Peyer's patch (tissue), 4 donors: Measurements from ENCODE around the gene GGTLC1. TPM values are rescaled to one million over a fixed set of nuclear protein-coding genes. Genes with fewer than 3 reads are reported as not detected.

Source experiments
- DNase-seq, 3 donors: peaks; one replicate each; pipeline ENCODE4 v3.0.0-alpha.2; 2017 to 2019
- H3K27ac ChIP-seq, 4 donors: fragments of 200-600 bp; sonication (generic); one replicate each; pipeline ENCODE4 v1.5.1; 2016 to 2019
- H3K27me3 ChIP-seq, 2 donors: fragments of 200-600 bp; sonication (generic); one replicate each; pipeline ENCODE4 v1.5.1; 2019
- H3K36me3 ChIP-seq, 3 donors: fragments of 200-600 bp; sonication (generic); one replicate each; pipeline ENCODE4 v1.5.1; 2016 to 2019
- H3K4me1 ChIP-seq, 4 donors: fragments of 200-600 bp; sonication (generic); one replicate each; pipeline ENCODE4 v1.5.1; 2016 to 2019
- H3K4me3 ChIP-seq, 4 donors: fragments of 200-600 bp; sonication (generic); 1 replicate in 3 of 4; 2 replicates in 1 of 4; pipeline ENCODE4 v1.5.1; 2016 to 2019; ENCODE audit warnings: mild to moderate bottlenecking in 1 of 4
- H3K9me3 ChIP-seq, 4 donors: fragments of 200-600 bp; sonication (generic); one replicate each; pipeline ENCODE4 v1.5.1; 2016 to 2019; ENCODE audit warnings: mild to moderate bottlenecking in 1 of 4
- CTCF ChIP-seq, 6 experiments: fragments of 450-650 bp in 4 of 6; fragments of 200-600 bp in 2 of 6; sonication (generic) in 1 of 6; IDR thresholded peaks; one replicate each; pipeline ENCODE4 v1.5.1; 2017 to 2019; ENCODE audit warnings: antibody characterized with exemption in 6 of 6, mild to moderate bottlenecking in 3 of 6, moderate library complexity in 1 of 6
- POLR2A ChIP-seq, 2 donors: fragments of 450-650 bp; IDR thresholded peaks; one replicate each; pipeline ENCODE4 v1.5.1; 2017; ENCODE audit warnings: antibody characterized with exemption in 2 of 2, mild to moderate bottlenecking in 2 of 2, moderate library complexity in 2 of 2
- total RNA-seq, 4 donors: library from RNA; depleted of rRNA; stranded (reverse); fragments of >200 nt; gene quantifications; one replicate each; pipeline ENCODE4 v1.1.0, GENCODE V29; 2016

GGTLC1 gene
- total RNA-seq, 4 donors from 2014 or later = not detected

GRCh38 chr20:23962272-23962671 lies 26.3 kb downstream of the GGTLC1 start:
- Histone ChIP-seq H3K4me3 (no peak overlapping the region), H3K27me3 (no peaks in the 10 kb centered on the region), H3K9me3 (no peaks in the 10 kb centered on the region), H3K36me3 (no peaks in the 10 kb centered on the region), H3K27ac (no peak overlapping the region), H3K4me1 (no peaks in the 10 kb centered on the region)
- no peak for DNase-seq
- TF ChIP-seq POLR2A (IDR thresholded peaks at IDR 0.05) = no peak
- TF ChIP-seq CTCF (IDR thresholded peaks at IDR 0.05) = no peak

- Histone ChIP-seq H3K27ac (no peak overlapping the region), H3K9me3 (no peaks in the 10 kb centered on the region), H3K4me3 (no peak overlapping the region), H3K27me3 (no peaks in the 10 kb centered on the region), H3K36me3 (no peaks in the 10 kb centered on the region), H3K4me1 (no peaks in the 10 kb centered on the region)
- no peak for TF ChIP-seq POLR2A (IDR thresholded peaks at IDR 0.05)
- TF ChIP-seq CTCF (IDR thresholded peaks at IDR 0.05) = no peak
- no peak for DNase-seq
These were observed 29.5 kb downstream of the GGTLC1 start for GRCh38 chr20:23959054-23959453.

GRCh38 chr20:23955896-23956295 lies 32.7 kb downstream of the GGTLC1 start:
- no peak overlapping the region for H3K27ac ChIP-seq
- no peaks in the 10 kb centered on the region for H3K9me3 ChIP-seq
- H3K27me3 ChIP-seq = no peaks in the 10 kb centered on the region
- TF ChIP-seq CTCF (IDR thresholded peaks at IDR 0.05) (no peak), POLR2A (IDR thresholded peaks at IDR 0.05) (no peak)
- no peaks in the 10 kb centered on the region for H3K4me1 ChIP-seq
- H3K36me3 ChIP-seq = no peaks in the 10 kb centered on the region
- H3K4me3 ChIP-seq = no peak overlapping the region
- DNase-seq = no peak

- DNase-seq = no peak
- TF ChIP-seq CTCF (IDR thresholded peaks at IDR 0.05) (no peak), POLR2A (IDR thresholded peaks at IDR 0.05) (no peak)
- H3K4me3 ChIP-seq = no peak overlapping the region
These were observed 34.4 kb downstream of the GGTLC1 start for GRCh38 chr20:23954008-23954745.

GRCh38 chr20:23946206-23946605 lies 42.4 kb downstream of the GGTLC1 start:
- Histone ChIP-seq H3K27me3 (no peaks in the 10 kb centered on the region), H3K4me3 (no peak overlapping the region), H3K27ac (no peak overlapping the region), H3K36me3 (no peaks in the 10 kb centered on the region), H3K9me3 (no peaks in the 10 kb centered on the region), H3K4me1 (no peaks in the 10 kb centered on the region)
- no peak for DNase-seq
- TF ChIP-seq POLR2A (IDR thresholded peaks at IDR 0.05) (no peak), CTCF (IDR thresholded peaks at IDR 0.05) (no peak)

More at GRCh38 chr20:23954008-23954745, 34.4 kb downstream of the GGTLC1 start:
- H3K9me3 ChIP-seq = no peaks in the 10 kb centered on the region
- H3K27me3 ChIP-seq = no peaks in the 10 kb centered on the region
- H3K4me1 ChIP-seq = no peaks in the 10 kb centered on the region
- no peak overlapping the region for H3K27ac ChIP-seq
- no peaks in the 10 kb centered on the region for H3K36me3 ChIP-seq
